ENCODE measurements around the gene PPM1H. TPM values are rescaled to one million over a fixed set of nuclear protein-coding genes. Genes with fewer than 3 reads are reported as not detected.

PPM1H gene
- total RNA-seq, 1 donor from 2014 or later, result 0.85 TPM

GRCh38 chr12:62911286-62911685 is 23.7 kb downstream of the PPM1H start:
- no peak overlapping the region for H3K27ac ChIP-seq
- no peak overlapping the region for H3K4me3 ChIP-seq
- no peaks in the 10 kb centered on the region for H3K4me1 ChIP-seq
- no peak for DNase-seq (ENCODE audit: low spot score in 2 of 2)
- H3K27me3 ChIP-seq, result no peaks in the 10 kb centered on the region
- no peaks in the 10 kb centered on the region for H3K9me3 ChIP-seq
- no peaks in the 10 kb centered on the region for H3K36me3 ChIP-seq
- intact Hi-C loops (cut with DNase I), result no loop called here
- TF ChIP-seq CTCF (IDR thresholded peaks at IDR 0.05), result no peak

GRCh38 chr12:62910549-62911169 is 24.3 kb downstream of the PPM1H start:
- Histone ChIP-seq H3K4me1 (no peaks in the 10 kb centered on the region), H3K27ac (no peak overlapping the region), H3K27me3 (no peaks in the 10 kb centered on the region), H3K36me3 (no peaks in the 10 kb centered on the region), H3K9me3 (no peaks in the 10 kb centered on the region), H3K4me3 (no peak overlapping the region)
- DNase-seq (ENCODE audit: low spot score in 2 of 2), result no peak
- no peak for TF ChIP-seq CTCF (IDR thresholded peaks at IDR 0.05)
- intact Hi-C loops (cut with DNase I), result no loop called here

GRCh38 chr12:62909340-62909739 is 25.6 kb downstream of the PPM1H start:
- H3K9me3 ChIP-seq, result no peaks in the 10 kb centered on the region
- no peaks in the 10 kb centered on the region for H3K27me3 ChIP-seq
- TF ChIP-seq CTCF (IDR thresholded peaks at IDR 0.05), result no peak
- H3K4me3 ChIP-seq, result no peak overlapping the region
- no peak for DNase-seq (ENCODE audit: low spot score in 2 of 2)
- intact Hi-C loops (cut with DNase I), result no loop called here
- no peak overlapping the region for H3K27ac ChIP-seq
- no peaks in the 10 kb centered on the region for H3K36me3 ChIP-seq
- H3K4me1 ChIP-seq, result no peaks in the 10 kb centered on the region

- Histone ChIP-seq H3K36me3 (no peaks in the 10 kb centered on the region), H3K9me3 (no peaks in the 10 kb centered on the region), H3K4me3 (no peak overlapping the region), H3K27ac (no peak overlapping the region), H3K4me1 (no peaks in the 10 kb centered on the region), H3K27me3 (no peaks in the 10 kb centered on the region)
- intact Hi-C loops (cut with DNase I), result no loop called here
- DNase-seq (ENCODE audit: low spot score in 2 of 2), result no peak
- no peak for TF ChIP-seq CTCF (IDR thresholded peaks at IDR 0.05)
These were observed 26.3 kb downstream of the PPM1H start for GRCh38 chr12:62908674-62909073.

GRCh38 chr12:62907561-62907960 is 27.4 kb downstream of the PPM1H start:
- no peaks in the 10 kb centered on the region for H3K4me1 ChIP-seq
- no peak overlapping the region for H3K4me3 ChIP-seq
- H3K36me3 ChIP-seq, result no peaks in the 10 kb centered on the region
- H3K27me3 ChIP-seq, result no peaks in the 10 kb centered on the region
- no peak overlapping the region for H3K27ac ChIP-seq
- TF ChIP-seq CTCF (IDR thresholded peaks at IDR 0.05), result no peak
- H3K9me3 ChIP-seq, result no peaks in the 10 kb centered on the region
- no peak for DNase-seq (ENCODE audit: low spot score in 2 of 2)
- intact Hi-C loops (cut with DNase I), result no loop called here

GRCh38 chr12:62907078-62907477 is 27.9 kb downstream of the PPM1H start:
- Histone ChIP-seq H3K27ac (no peak overlapping the region), H3K4me1 (no peaks in the 10 kb centered on the region), H3K36me3 (no peaks in the 10 kb centered on the region), H3K27me3 (no peaks in the 10 kb centered on the region), H3K4me3 (no peak overlapping the region), H3K9me3 (no peaks in the 10 kb centered on the region)
- no peak for TF ChIP-seq CTCF (IDR thresholded peaks at IDR 0.05)
- intact Hi-C loops (cut with DNase I), result no loop called here
- DNase-seq (ENCODE audit: low spot score in 2 of 2), result no peak
